ENCODE data around the gene PHLDB2. TPM values are rescaled to one million over a fixed set of nuclear protein-coding genes. Genes with fewer than 3 reads are reported as not detected.

Gene PHLDB2
- total RNA-seq, 4 donors from 2014 or later: 81.6 to 171 (median 88.2) TPM

DNA sequence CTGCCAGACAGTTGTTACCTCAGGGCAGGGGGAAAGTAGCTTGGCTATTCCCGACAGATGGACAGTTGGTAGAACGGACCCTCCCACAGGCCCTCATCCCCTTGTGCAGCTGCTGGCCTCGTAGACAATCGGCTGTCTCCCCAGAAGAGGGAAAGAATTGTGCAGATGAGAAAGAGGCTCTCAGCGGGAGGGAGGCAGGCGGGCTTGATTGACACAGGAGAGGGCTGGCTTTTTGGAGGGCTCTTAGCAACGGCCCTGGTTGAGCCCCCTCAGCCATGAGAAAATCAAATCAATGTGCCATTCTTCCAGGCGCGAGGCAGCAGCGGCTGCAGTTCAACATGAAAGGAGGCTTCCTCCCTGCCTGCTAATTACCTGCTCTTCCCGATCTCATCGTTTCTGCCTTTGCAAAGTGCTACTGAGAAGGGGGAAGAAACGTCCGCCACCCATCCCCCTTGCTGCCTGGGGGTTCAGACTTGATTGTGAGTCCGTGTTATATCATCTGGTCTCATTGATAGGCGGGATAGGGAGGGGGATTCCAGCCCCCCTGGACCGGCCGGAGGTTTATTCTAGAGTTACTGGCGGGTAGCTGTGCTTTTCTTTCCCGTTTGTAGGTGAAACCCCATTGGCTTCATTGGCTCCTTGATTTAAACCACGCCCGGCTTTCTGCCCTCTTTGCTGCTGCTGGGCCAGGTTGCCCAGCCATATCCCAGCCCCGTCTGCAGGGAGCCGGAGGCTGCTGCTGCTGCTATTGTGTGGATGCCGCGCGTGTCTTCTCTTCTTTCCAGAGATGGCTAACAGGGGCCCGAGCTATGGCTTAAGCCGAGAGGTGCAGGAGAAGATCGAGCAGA is 139.8 kb downstream of the PHLDB2 start, which contains the start of gene TAGLN3:
TSS of gene TAGLN3 (plus strand) at position 287 of the 848 bp plus-strand sequence. CDS start at position 788, 501 bp downstream.
- TF ChIP-seq EP300 (IDR thresholded peaks at IDR 0.05): no peak
- Histone ChIP-seq H3K4me3 (peak within 1 kb of the TSS; percentile 10 to 44 (median 32)), H3K27ac (no peak within 1 kb of the TSS), H3K4me1 (peaks cover 0 to 18% (median 3%) of the 10 kb centered on the region in 4 donors), H3K27me3 (peaks cover 0 to 10% of the 10 kb centered on the region in 2 donors), H3K36me3 (no peaks in the 10 kb centered on the region), H3K9me3 (no peaks in the 10 kb centered on the region)
- DNase-seq (ENCODE audit: low spot score in 2 of 2): no peak
- 4 to 6% methylated on average over 30 of the region's 30 CpGs for WGBS, 2 donors

DNA sequence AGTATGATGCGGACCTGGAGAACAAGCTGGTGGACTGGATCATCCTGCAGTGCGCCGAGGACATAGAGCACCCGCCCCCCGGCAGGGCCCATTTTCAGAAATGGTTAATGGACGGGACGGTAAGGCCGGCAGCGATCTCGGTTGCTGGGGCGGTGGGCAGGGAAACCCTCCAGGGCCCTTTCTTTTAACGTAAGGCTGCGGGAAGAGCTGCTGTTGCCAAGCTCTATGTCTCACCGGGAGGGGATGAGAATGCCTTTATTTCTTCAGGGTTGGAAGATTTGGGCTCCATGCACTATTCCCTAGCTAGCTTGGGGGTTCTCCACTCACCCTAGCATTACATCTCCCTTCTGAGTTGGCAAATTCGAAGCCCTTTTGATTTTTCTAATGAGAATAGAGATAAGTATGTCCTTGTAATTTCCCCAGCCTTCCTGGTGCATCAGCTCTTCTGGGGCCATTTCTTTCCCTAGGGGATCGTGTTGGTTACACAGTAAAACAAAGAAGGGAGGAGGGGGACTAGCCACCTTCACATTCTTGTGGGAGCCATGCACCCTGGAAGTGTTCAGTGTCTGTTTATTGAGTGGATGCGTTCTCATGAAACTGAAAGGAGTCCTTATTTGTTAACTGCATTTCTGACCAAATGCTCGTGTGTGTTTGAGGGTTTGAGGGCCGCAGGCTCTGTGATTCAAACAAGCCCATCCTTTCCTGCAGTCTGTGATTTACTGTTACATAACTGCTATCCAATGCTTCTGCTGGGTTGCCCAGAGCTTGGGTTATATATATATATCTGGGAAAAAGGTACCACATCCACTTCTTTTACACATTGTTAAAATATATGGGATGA is 140.6 kb downstream of the PHLDB2 start:
- Histone ChIP-seq H3K4me1 (peaks cover 0 to 18% (median 3%) of the 10 kb centered on the region in 4 donors), H3K36me3 (no peaks in the 10 kb centered on the region), H3K4me3 (peak overlapping the region; percentile 10 to 44 (median 32)), H3K27ac (no peak overlapping the region), H3K27me3 (peaks cover 0 to 10% of the 10 kb centered on the region in 2 donors), H3K9me3 (no peaks in the 10 kb centered on the region)
- 29 to 30% methylated on average over 19 of the region's 19 CpGs for WGBS, 2 donors
- no peak for DNase-seq (ENCODE audit: low spot score in 2 of 2)
- no peak for TF ChIP-seq POLR2A (IDR thresholded peaks at IDR 0.05)
- TF ChIP-seq, protein P1, sequence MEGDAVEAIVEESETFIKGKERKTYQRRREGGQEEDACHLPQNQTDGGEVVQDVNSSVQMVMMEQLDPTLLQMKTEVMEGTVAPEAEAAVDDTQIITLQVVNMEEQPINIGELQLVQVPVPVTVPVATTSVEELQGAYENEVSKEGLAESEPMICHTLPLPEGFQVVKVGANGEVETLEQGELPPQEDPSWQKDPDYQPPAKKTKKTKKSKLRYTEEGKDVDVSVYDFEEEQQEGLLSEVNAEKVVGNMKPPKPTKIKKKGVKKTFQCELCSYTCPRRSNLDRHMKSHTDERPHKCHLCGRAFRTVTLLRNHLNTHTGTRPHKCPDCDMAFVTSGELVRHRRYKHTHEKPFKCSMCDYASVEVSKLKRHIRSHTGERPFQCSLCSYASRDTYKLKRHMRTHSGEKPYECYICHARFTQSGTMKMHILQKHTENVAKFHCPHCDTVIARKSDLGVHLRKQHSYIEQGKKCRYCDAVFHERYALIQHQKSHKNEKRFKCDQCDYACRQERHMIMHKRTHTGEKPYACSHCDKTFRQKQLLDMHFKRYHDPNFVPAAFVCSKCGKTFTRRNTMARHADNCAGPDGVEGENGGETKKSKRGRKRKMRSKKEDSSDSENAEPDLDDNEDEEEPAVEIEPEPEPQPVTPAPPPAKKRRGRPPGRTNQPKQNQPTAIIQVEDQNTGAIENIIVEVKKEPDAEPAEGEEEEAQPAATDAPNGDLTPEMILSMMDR (IDR thresholded peaks at IDR 0.05): no peak
- no peak for TF ChIP-seq EP300 (IDR thresholded peaks at IDR 0.05)

DNA sequence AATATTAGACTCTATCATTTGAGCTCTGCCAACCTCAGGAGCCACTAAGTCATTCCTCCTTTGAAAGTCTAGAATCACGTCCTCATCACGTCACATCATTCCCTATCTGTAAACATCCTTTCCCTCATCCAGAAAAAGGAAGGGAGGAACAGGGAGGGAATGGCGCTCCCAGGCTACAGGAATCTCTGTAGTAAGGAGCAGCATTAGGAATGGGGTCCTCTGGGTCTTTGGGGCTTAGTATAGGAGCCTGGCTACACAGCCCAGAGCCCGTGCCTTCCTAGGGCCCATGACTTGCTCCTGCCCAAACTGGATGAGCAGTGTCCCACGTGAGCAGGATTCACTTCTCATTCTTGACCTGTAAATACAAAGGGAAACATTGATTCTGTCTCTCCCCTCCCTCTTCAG is 141.3 kb downstream of the PHLDB2 start:
- TF ChIP-seq POLR2A (IDR thresholded peaks at IDR 0.05) (no peak), EP300 (IDR thresholded peaks at IDR 0.05) (no peak)
- TF ChIP-seq, protein P1 (IDR thresholded peaks at IDR 0.05): no peak
- Histone ChIP-seq H3K9me3 (no peaks in the 10 kb centered on the region), H3K27ac (no peak overlapping the region), H3K4me1 (peaks cover 0 to 18% (median 3%) of the 10 kb centered on the region in 4 donors), H3K4me3 (no peak overlapping the region), H3K27me3 (peaks cover 0 to 10% of the 10 kb centered on the region in 2 donors), H3K36me3 (no peaks in the 10 kb centered on the region)
- WGBS, 2 donors: 96 to 97% methylated on average over 5 of the region's 5 CpGs
- no peak for DNase-seq (ENCODE audit: low spot score in 2 of 2)

DNA sequence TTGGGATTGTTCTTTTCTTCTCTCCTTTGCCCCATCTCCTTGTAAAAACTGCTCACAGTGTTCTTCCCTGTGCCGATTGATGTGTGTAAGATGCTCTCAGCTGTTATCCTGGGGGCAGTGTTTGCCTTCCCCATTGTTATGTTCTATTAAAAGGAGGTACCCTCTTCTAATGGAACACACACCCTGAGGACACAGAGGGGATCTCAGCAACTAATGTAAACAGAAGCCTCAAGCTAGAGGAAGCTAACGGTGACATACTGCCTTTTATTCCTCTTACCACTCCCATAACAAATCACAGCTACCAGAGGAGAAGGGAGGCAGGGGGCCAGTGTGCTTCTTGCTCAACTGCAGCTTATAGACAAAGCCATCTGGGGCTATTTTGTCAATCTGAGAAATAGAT is 141.9 kb downstream of the PHLDB2 start:
- Histone ChIP-seq H3K27ac (no peak overlapping the region), H3K9me3 (no peaks in the 10 kb centered on the region), H3K36me3 (no peaks in the 10 kb centered on the region), H3K27me3 (peaks cover 0 to 10% of the 10 kb centered on the region in 2 donors), H3K4me3 (no peak overlapping the region), H3K4me1 (peaks cover 0 to 18% (median 3%) of the 10 kb centered on the region in 4 donors)
- TF ChIP-seq POLR2A (IDR thresholded peaks at IDR 0.05) (no peak), EP300 (IDR thresholded peaks at IDR 0.05) (no peak)
- TF ChIP-seq, protein P1 (IDR thresholded peaks at IDR 0.05): no peak
- no peak for DNase-seq (ENCODE audit: low spot score in 2 of 2)
- 80 to 84% methylated on average over 2 of the region's 2 CpGs for WGBS, 2 donors

DNA sequence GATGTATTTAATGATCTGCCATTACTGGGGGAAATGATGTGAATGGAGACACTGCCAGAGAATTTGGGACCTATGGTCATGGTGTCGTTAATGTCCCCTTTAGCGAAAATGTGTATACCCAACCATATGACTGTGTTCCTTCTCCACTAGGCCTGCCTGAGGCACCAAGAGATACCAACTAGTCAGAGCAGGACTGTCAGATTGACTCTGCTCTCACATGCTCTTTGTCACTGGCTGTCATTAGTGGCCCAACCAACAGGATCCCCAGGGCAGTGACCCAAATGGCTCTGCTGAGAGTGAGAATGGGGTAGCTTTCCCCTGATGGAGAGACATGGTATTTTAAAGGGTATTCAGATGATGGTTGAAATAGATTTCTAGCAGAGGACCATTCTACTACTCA is 142.5 kb downstream of the PHLDB2 start:
- no peak for TF ChIP-seq EP300 (IDR thresholded peaks at IDR 0.05)
- TF ChIP-seq, protein P1 (IDR thresholded peaks at IDR 0.05): no peak
- TF ChIP-seq POLR2A (IDR thresholded peaks at IDR 0.05): no peak
- Histone ChIP-seq H3K27ac (no peak overlapping the region), H3K4me3 (no peak overlapping the region), H3K4me1 (peaks cover 0 to 18% (median 3%) of the 10 kb centered on the region in 4 donors), H3K9me3 (no peaks in the 10 kb centered on the region), H3K36me3 (no peaks in the 10 kb centered on the region), H3K27me3 (peaks cover 0 to 10% of the 10 kb centered on the region in 2 donors)
- WGBS, 2 donors: 79 to 94% methylated on average over 2 of the region's 2 CpGs
- DNase-seq (ENCODE audit: low spot score in 2 of 2): no peak
